T-helper 1 cell treated with Interleukin-12 subunit alpha and Interleukin-12 subunit beta and Interleukin-4 antibody, amounts not matched to agents 30 ng/mL and 1 ng/mL, for 36 hours (primary cell): ENCODE data around the gene PYDC2. TPM values are rescaled to one million over a fixed set of nuclear protein-coding genes. Genes with fewer than 3 reads are reported as not detected.
"Not testable (repeated sequence)": the region's sequence is repeated elsewhere in the genome, so short reads cannot be mapped to it uniquely, and the experiment has no call there.

Experiments
- intact Hi-C: fragments of 100-400 bp; cut with micrococcal nuclease; formaldehyde crosslinking; loops from one replicate; pipeline ENCODE4 v1.15.1; 2024
- total RNA-seq: library from RNA; stranded (reverse); gene quantifications from 2 replicates; pipeline ENCODE4 v1.2.3, GENCODE V29; 2022

PYDC2 gene
- total RNA-seq, 1 donor from 2014 or later = not detected

- intact Hi-C loops = no loop called here
Measured at GRCh38 chr3:191460360-191460759, 603 bp upstream of the PYDC2 start.

- intact Hi-C loops = no loop called here
Measured at GRCh38 chr3:191470080-191470479, 9.1 kb downstream of the PYDC2 start.

- intact Hi-C loops = no loop called here
Measured at GRCh38 chr3:191470545-191470944, 9.6 kb downstream of the PYDC2 start.

GRCh38 chr3:191473661-191474198 is 12.8 kb downstream of the PYDC2 start:
- intact Hi-C loops = no loop called here

GRCh38 chr3:191476066-191476772 is 15.3 kb downstream of the PYDC2 start:
- intact Hi-C loops = no loop called here

GRCh38 chr3:191483994-191484393 is 23.0 kb downstream of the PYDC2 start:
- intact Hi-C loops = not testable (repeated sequence)

GRCh38 chr3:191484461-191484860 is 23.5 kb downstream of the PYDC2 start:
- intact Hi-C loops = no loop called here

GRCh38 chr3:191492601-191493000 is 31.6 kb downstream of the PYDC2 start:
- intact Hi-C loops = no loop called here

- intact Hi-C loops = no loop called here
Measured at GRCh38 chr3:191493336-191493735, 32.4 kb downstream of the PYDC2 start.

GRCh38 chr3:191499307-191500080 is 38.5 kb downstream of the PYDC2 start:
- intact Hi-C loops = no loop called here

GRCh38 chr3:191500892-191501291 is 39.9 kb downstream of the PYDC2 start:
- intact Hi-C loops = no loop called here

- intact Hi-C loops = no loop called here
Measured at GRCh38 chr3:191502583-191502982, 41.6 kb downstream of the PYDC2 start.

- intact Hi-C loops = no loop called here
Measured at GRCh38 chr3:191509078-191509477, 48.1 kb downstream of the PYDC2 start.

Other genes with a start within 250 kb of the PYDC2 start
- 19.2 and 20.2 TPM in 2 replicates for gene CCDC50, start 131.8 kb upstream of the PYDC2 start, total RNA-seq
- not detected in 2 replicates for gene UTS2B, start 130.6 kb upstream of the PYDC2 start, total RNA-seq